ENCODE results near the gene ALPK3. TPM values are rescaled to one million over a fixed set of nuclear protein-coding genes. Genes with fewer than 3 reads are reported as not detected.

Gene ALPK3
- total RNA-seq, 1 experiment from 2014 or later, result 17.7 TPM

GRCh38 chr15:84893607-84894006, 76.5 kb downstream of the ALPK3 start:
- H3K4me1 ChIP-seq (ENCODE audit: insufficient read depth, low read length), result no peaks in the 10 kb centered on the region

More at GRCh38 chr15:84893607-84894006, 76.5 kb downstream of the ALPK3 start:
- Histone ChIP-seq H2BK20ac (ENCODE audit: low read depth, low read length, poor library complexity, severe bottlenecking) (no peak overlapping the region), H3K23me2 (ENCODE audit: insufficient read length, low read depth, low read length, poor library complexity, severe bottlenecking) (no peaks in the 10 kb centered on the region), H3K27ac (ENCODE audit: insufficient read length, low read depth, low read length) (no peak overlapping the region), H3K79me2 (ENCODE audit: insufficient read depth, low read length) (no peaks in the 10 kb centered on the region), H2AFZ (ENCODE audit: low read length) (no peak overlapping the region), H2BK120ac (ENCODE audit: low read depth, low read length, poor library complexity, severe bottlenecking) (no peak overlapping the region), H4K91ac (ENCODE audit: insufficient read length, low read depth, low read length) (no peak overlapping the region), H3K18ac (ENCODE audit: insufficient read length, low read depth, low read length) (no peak overlapping the region), H3K4ac (ENCODE audit: low read depth, low read length) (no peak overlapping the region), H3K14ac (ENCODE audit: insufficient read depth, low read length) (no peak overlapping the region; the same call in 1 of the 2 replicates), H3K56ac (ENCODE audit: insufficient read length, low read depth, low read length) (no peak overlapping the region), H2BK12ac (ENCODE audit: insufficient read length, low read depth, low read length) (no peak overlapping the region), H2BK5ac (ENCODE audit: insufficient read length, low read length) (no peak overlapping the region), H4K5ac (ENCODE audit: insufficient read length, low read depth, low read length) (no peak overlapping the region), H3K9me3 (ENCODE audit: control insufficient read depth, low read depth, low read length) (no peaks in the 10 kb centered on the region), H3K23ac (ENCODE audit: insufficient read length, low read depth, low read length) (no peak overlapping the region), H3K79me1 (ENCODE audit: insufficient read depth, low read depth, low read length, poor library complexity, severe bottlenecking) (no peaks in the 10 kb centered on the region), H2BK15ac (ENCODE audit: low read depth, low read length) (no peak overlapping the region), H3K27me3 (ENCODE audit: insufficient read depth, low read length) (no peaks in the 10 kb centered on the region), H3T11ph (ENCODE audit: low read length) (no peak overlapping the region), H4K20me1 (ENCODE audit: control insufficient read depth, insufficient read depth, insufficient read length) (no peaks in the 10 kb centered on the region), H4K8ac (replicated peaks; ENCODE audit: insufficient read length, low read depth, low read length) (no peak overlapping the region), H2AK5ac (ENCODE audit: insufficient read length, low read length) (no peak overlapping the region), H3K9ac (ENCODE audit: extremely low read depth, insufficient read length, low read length) (no peak overlapping the region), H3K4me2 (ENCODE audit: insufficient read depth, insufficient read length, low read length) (no peak overlapping the region)
- no peak for DNase-seq
- Mint-ChIP-seq H3K4me1 (peaks cover 12 to 15% of the 10 kb centered on the region in 2 experiments), H3K27me3 (ENCODE audit: low read depth) (peaks cover 8% of the 10 kb centered on the region), H3K4me3 (no peak overlapping the region), H3K9me3 (no peaks in the 10 kb centered on the region), H3K27ac (no peak overlapping the region), H3K36me3 (ENCODE audit: insufficient read depth in 1 of 3, low read depth in 3 of 3) (no peaks in the 10 kb centered on the region)
- WGBS (ENCODE audit: extremely low coverage, insufficient read length, low lambda C conversion rate), result no CpG with 5 or more reads among the region's 10 CpGs
- no peak for TF ChIP-seq CTCF (conservative IDR thresholded peaks at IDR 0.05)

Data from H9 (cell line).